OCI-LY3 (cell line): ENCODE measurements around the gene NCOA3.

Source experiments
- CTCF ChIP-seq: fragments of 200-600, 300-600 bp; sonication (generic); IDR thresholded peaks from 2 replicates; pipeline ENCODE4 v1.5.1; 2014; ENCODE audit warnings: antibody characterized with exemption, low read length, low read depth
- EZH2phosphoT487 ChIP-seq: fragments of 200-600 bp; shearing (Covaris generic); IDR thresholded peaks from 2 replicates; pipeline ENCODE4 v1.6.1; 2018; ENCODE audit warnings: antibody characterized with exemption, mixed run types, low read depth

GRCh38 chr20:47638851-47639250 is 137.2 kb downstream of the NCOA3 start:
- TF ChIP-seq CTCF: no peak
- TF ChIP-seq EZH2phosphoT487: no peak
